RWPE1 (cell line): ENCODE results near the gene SOX8.

Experiments
- CTCF ChIA-PET: fragments of 350-600 bp; sonication (Branson Sonifier 250); formaldehyde crosslinking; extraction: SDS; loops from one replicate; lab custom pipeline; 2021; lab: Yijun Ruan, JAX
- POLR2A ChIA-PET: fragments of 400-600 bp; formaldehyde crosslinking; extraction: SDS; loops from one replicate; lab custom pipeline; 2020; ENCODE audit warnings: antibody characterized with exemption; ENCODE audit not compliant: low non-redundant PET; lab: Yijun Ruan, JAX
- DNase-seq: peaks from one replicate; pipeline ENCODE4 v3.0.0; 2012; ENCODE audit warnings: low spot score
- H3K27ac ChIP-seq: fragments of 450-650 bp; 2 replicates; pipeline ENCODE4 v1.5.1; 2017
- CTCF ChIP-seq: fragments of 450-650 bp; conservative IDR thresholded peaks from 2 replicates; pipeline ENCODE4 v1.5.1; 2017; ENCODE audit warnings: low read depth, mild to moderate bottlenecking

The SOX8 gene

DNA sequence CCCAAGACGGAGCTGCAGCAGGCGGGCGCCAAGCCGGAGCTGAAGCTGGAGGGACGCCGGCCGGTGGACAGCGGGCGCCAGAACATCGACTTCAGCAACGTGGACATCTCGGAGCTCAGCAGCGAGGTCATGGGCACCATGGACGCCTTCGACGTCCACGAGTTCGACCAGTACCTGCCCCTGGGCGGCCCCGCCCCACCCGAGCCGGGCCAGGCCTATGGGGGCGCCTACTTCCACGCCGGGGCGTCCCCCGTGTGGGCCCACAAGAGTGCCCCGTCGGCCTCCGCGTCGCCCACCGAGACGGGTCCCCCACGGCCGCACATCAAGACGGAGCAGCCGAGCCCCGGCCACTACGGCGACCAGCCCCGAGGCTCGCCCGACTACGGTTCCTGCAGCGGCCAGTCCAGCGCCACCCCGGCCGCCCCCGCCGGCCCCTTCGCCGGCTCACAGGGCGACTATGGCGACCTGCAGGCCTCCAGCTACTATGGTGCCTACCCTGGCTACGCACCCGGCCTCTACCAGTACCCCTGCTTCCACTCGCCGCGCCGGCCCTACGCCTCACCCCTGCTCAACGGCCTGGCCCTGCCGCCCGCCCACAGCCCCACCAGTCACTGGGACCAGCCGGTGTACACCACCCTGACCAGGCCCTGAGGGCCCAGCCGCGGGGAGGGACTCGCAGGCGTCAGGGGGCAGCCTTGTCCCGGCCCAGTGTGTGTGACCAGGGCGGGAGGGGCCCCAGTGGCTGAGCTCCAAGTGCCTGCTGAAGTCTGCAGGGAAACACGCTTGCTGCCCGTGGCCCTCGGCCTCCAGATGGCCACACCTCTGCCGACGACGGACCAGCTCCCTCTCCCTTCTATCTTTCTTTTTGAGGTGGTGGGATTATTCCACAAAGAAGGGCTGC lies 3.4 kb downstream of the SOX8 start:
- ChIA-PET CTCF (interaction anchor here (0.6 kb wide), 2 partner anchors 15 to 18 kb away, joined by 3 to 4 read pairs; no protein-coding TSS in a partner anchor), POLR2A (interaction anchor here (0.6 to 0.7 kb wide), 2 partner anchors 15 to 16 kb away, joined by 3 read pairs; no protein-coding TSS in a partner anchor)
- no peak overlapping the region for H3K27ac ChIP-seq
- TF ChIP-seq CTCF = no peak
- DNase-seq = no peak

DNA sequence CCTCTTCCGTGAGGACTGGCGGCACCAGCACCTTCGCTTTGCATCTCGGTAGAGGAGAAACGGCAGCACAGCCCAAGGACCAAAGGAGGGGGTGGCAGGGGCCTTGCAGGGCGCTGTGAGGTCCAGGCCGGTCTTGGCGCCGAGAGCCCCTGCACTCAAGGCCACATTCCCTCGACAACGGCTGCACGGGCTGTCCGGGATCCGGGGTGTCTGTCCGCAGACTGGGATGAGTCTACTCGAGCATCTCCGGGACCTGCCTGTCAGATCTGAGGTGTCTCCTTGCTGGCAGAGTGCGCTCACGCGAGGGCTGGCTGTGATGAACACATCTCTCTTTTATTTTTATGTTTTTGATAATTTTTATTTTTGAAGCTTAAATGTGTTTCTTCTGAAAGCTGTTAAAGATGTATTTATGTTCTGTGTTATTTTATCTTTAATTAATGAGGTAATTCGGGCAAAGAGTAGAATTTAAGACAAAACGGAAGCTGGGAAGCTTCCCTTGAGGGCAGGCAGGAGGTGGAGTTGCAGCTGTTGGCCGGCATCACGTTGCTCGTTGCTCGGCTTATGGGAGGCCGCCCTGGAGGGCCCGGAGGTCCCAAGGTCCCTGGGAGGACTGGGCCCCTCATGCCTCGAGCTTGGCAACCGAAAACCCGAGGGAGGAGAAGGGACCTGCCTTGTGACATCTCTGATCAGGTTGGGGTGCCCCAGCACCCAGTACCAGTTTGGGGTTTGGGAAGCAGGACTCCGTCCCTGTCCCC lies 4.3 kb downstream of the SOX8 start:
- CTCF ChIA-PET = no interaction called here
- POLR2A ChIA-PET = no interaction called here
- no peak for DNase-seq
- TF ChIP-seq CTCF = no peak
- H3K27ac ChIP-seq = no peak overlapping the region

DNA sequence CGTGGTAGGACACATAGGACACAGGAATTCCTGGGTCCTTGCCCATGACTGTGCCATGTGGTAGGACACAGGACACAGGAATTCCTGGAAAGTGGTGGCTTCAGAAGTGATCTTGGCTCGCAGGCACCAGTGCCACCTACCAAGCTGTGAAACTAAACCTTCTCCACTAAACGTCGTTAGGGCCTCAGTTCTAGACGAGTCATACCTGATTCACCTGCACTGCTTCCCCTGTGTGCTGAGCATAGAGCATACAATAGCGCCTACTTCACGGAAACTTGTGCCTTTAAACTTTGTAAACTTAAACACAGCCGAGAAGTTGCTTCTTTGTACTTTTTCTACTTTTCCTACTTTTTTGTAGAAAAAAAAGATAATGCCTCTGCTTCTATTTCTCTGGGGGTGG lies 4.8 kb downstream of the SOX8 start:
- DNase-seq = no peak
- ChIA-PET CTCF (no interaction called here), POLR2A (no interaction called here)
- no peak for TF ChIP-seq CTCF
- no peak overlapping the region for H3K27ac ChIP-seq

- no peak for TF ChIP-seq CTCF
- ChIA-PET CTCF (no interaction called here), POLR2A (no interaction called here)
- DNase-seq = no peak
- H3K27ac ChIP-seq = no peak overlapping the region
Measured at GRCh38 chr16:986925-987582, 5.5 kb downstream of the SOX8 start.

DNA sequence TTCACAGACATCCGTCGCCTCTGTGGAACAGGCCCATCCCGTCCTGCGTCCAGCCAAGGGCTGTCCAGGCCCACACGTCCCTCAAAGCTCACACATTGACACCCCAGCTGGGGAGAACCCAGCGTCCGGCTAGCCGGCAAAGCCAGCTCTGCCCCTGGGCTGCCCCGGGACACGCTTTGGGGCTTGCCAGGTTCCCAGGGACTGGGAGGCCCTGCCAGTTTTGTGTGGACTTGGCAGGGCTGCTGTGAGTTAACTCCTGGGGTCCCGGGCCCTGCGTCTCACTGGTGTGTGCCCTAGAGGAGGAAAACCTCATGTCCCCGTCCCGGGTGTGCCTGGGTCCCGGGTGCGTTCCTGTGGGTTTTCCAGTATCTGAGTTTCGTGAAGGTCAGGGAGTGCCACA lies 6.3 kb downstream of the SOX8 start:
- DNase-seq = no peak
- no peak overlapping the region for H3K27ac ChIP-seq
- CTCF ChIA-PET = no interaction called here
- TF ChIP-seq CTCF = no peak
- POLR2A ChIA-PET = no interaction called here
